ENCODE results near the gene BRD9. TPM values are rescaled to one million over a fixed set of nuclear protein-coding genes. Genes with fewer than 3 reads are reported as not detected.
"Not testable (repeated sequence)": the region's sequence is repeated elsewhere in the genome, so short reads cannot be mapped to it uniquely, and the experiment has no call there.

Gene BRD9
- 87.6 and 111 TPM in 2 replicates for total RNA-seq (2014; rRNA removed; shearing (Covaris generic))

DNA sequence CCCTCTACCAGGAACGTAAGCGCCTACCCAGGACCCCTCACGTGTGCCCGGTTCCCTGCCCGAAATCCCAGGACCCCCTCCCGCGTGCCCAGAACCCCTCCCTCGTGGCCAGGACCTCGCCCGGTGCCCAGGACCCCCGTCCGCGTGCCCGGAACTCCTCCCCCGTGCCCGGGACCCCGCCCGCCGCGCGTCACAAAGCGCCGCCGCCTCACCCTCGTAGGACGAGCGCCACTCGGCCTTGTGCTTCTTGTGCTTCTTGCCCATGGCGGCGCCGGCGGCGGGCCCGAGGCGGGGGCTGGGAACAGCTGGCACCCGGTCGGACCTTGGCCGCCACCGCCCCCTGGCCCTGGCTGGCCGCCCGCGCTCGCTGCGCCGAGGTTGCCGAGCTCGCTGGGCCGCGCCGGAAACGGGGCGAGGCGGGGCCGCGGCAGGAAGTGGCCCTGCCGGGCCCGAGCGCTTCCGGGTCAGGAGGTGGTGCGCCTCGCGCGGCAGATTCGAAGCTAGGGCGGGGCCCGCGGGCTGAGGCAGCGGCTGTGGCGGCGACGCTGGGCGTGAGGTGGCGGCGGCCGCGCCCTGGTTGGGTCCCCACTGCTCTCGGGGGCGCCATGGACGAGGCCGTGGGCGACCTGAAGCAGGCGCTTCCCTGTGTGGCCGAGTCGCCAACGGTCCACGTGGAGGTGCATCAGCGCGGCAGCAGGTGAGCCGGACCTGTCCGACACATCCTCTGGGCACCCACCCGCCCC, at the start of gene BRD9, which contains the start of gene TRIP13:
Gene BRD9 (minus strand): TSS at position 408 of the 743 bp plus-strand sequence. CDS start 144 bp downstream, at position 264.
Gene TRIP13 (plus strand): TSS at position 491 of the 743 bp plus-strand sequence. CDS start 115 bp downstream, at position 606.
- peak; percentile 91 for DNase-seq (ENCODE audit: low spot score)

DNA sequence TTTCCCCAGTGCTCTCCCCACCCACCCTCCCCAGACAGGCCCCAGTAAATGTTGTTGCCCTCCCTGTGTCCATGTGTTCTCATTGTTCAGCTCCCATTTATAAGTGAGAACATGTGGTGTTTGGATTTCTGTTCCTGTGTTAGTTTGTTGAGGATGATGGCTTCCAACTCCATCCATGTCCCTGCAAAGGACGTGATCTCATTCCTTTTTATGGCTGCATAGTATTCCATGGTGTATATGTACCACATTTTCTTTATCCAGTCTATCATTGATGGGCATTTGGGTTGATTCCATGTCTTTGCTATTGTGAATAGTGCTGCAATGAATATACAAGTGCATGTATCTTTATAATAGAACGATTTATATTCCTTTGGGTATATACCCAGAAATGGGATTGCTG, 48.1 kb upstream of the BRD9 start:
- not testable (repeated sequence) for DNase-seq (ENCODE audit: low spot score)

DNA sequence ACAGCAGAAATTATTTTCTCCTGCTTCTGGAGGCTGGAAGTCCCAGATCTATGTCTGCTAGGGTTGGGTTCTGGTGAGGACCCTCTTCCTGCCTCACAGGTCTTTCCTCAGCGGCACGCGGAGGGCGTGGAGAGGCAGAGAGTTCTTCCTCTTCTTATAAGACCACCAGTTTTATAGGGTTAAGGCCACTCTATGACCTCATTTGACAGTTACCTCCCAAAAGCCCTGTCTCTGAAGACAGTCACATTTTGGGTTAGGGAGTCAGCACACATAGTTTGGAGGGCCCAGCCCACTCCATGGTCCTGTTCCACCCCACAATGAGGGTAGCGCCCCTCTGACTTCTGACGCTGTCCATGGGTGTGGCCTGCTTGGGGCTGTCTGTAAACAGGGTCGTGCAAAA, 46.8 kb upstream of the BRD9 start:
- DNase-seq (ENCODE audit: low spot score), result no peak

DNA sequence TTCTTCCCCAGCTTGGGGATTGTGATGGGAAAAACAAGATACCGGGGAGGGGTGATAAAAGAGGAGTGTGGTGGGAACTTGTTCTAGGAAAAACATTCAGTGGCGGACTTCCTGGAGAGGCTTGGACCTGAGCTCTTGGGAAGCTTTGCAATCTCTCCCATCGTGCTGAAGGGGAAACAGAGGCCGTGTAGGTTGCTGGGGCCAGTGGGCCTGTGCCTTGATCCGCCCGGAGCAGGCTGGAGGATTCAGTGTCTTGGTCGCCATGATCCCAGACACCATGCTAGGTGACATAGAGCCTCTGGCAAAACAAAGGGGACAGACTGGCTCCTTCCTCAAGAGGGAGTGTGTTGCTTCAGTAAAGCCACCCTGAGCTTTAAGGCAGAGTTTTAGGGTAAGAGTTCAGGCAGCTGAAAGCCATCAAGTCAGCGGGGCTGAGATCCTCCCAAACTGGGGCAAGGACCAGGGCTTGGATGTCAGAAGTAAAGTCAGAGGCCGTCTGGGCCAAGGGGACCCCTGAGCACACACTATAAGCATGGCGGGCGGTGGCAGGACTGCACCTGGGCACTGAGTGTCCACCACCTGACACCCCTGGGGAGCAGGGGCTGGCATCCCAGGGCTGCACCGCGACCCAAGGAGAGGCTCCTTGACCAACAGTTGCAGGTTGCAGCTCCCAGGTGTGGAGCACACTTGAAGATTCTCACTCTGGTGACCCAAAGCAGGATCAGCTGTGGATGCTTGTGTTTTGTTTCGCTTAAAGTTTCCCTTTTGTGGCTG, 44.7 kb upstream of the BRD9 start:
- DNase-seq (ENCODE audit: low spot score), result no peak

DNA sequence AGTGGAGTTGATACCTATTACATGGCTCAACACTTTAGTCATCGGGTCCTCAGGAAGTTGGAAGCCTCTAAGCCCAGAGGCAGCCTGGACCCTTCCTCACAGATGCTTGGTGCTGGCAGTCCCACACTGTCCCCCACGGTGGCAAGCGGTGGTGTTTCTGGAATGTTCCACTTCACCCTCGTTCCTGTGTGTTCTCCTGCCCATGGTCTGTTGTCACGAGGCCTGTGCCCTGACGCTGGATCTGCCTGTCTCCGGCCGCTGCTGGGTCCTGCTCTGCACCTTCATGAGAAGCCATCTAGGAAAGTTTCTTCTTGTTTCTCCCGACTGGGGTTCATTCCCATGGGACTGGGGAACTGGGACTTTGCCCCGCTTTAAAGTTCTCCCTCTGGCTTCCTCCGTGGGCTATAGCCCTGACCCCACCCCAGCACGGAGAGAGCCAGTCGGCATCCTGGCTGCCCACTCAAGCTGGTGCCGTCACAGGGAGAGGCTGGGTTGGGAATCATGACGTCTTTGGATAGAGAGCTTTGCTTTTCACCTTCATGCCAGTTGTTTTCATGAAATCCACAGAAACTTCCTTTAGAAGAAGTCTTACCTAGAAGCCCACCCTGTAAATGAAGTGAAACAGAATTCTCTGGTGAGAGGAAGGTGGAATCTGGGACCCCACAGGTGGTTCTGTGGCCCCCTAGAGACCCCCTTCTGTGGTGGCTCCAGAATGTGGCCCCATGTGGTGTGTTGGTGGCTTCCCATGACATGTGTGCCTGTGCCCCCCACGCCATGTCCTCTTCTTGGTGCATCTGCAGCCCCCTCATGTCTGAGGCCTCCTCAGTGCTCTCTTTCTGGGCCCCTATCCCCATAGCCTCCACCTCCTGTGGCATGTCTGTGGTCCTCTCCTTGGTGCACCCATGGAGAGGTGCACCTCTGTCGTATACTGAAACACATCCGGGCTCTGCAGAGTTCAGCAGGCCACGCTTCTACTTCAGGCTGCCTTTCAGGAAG, 43.8 kb upstream of the BRD9 start:
- no peak for DNase-seq (ENCODE audit: low spot score)

DNA sequence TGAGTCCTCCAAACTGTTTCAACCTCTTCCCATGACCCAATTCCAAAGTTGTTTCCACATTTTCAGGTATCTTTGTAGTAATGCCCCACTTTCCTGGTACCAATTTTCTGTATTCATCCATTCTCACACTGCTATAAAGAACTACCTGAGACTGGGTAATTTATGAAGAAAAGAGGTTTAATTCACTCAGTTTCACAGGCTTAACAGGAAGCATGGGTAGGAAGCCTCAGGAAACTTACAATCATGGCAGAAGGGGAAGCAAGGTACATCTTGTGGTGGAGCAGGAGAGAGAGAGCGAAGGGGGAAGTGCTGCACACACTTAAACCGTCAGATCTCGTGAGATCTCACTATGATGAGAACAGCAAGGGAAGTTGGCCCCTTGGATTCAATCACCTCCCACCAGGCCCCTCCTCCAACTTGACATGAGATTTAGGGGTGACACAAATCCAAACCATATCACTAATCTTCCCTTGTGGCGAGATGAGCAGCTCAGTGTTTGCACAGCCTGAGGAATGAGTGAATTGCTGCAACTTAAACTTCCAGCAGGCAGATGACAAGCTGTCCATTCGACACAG, 43.0 kb upstream of the BRD9 start:
- DNase-seq (ENCODE audit: low spot score), result no peak

DNA sequence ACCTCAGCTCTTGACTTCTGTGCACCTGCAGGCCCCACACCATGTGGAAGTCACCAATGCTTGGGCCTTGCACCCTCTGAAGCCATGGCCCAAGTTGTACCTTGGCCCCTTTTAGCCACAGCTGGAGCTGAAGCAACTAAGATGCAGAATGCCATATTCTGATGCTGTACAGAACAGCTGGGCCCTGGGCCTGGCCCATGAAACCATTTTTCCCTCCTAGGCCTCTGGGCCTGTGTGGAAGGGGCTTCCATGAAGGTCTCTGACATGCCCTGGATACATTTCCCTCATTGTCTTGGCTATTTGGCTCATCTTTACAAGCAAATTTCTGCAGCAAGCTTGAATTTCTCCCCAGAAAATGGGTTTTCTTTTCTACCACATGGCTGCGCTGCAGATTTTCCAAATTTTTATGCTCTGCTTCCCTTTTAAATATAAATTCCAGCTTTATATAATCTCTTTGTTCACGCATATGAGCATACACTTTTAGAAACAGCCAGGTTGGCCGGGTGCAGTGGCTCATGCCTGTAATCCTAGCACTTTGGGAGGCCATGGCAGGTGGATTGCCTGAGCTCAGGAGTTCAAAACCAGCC, 41.9 kb upstream of the BRD9 start:
- peak; percentile 32 for DNase-seq (ENCODE audit: low spot score)

DNA sequence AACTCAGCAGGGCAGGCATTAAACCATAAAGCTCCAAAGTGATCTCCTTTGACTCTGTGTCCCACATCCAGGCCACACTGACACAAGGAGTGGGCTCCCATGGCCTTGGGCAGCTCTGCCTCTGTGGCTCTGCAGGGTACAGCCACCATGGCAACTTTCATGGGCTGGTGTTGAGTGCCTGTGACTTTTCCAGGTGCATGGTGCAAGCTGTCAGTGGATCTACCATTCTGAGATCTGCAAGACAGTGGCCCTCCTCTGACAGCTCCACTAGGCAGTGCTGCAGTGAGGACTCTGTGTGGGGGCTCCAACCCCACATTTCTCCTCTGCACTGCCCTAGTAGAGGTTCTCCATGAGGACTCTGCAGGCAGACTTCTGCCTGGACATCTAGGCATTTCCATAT, 41.4 kb upstream of the BRD9 start:
- DNase-seq (ENCODE audit: low spot score), result not testable (repeated sequence)

DNA sequence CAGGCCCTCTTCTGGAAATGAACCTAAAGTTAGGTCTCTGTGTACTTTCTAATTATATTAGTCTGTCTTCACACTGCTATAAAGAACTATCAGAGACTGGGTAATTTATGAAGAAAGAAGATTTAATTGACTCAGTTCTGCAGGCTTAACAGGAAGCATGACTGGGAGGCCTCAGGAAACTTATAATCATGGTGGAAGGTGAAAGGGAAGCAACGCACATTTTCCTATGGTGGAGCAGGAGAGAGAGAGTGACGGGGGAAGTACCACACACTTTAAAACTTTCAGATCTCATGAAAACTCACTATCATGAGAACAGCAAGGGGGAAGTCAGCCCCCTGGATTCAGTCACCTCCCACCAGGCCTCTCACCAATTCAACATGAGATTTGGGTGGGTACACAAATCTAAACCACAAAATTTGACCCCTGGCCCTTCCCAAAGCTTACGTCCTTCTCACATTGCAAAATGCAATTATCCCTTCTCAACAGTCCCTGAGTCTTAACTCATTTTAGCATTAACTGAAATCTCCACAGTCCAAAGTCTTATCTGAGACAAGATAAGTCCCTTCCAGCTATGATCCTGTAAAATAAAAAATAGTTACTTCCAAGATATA, 40.8 kb upstream of the BRD9 start:
- no peak for DNase-seq (ENCODE audit: low spot score)

DNA sequence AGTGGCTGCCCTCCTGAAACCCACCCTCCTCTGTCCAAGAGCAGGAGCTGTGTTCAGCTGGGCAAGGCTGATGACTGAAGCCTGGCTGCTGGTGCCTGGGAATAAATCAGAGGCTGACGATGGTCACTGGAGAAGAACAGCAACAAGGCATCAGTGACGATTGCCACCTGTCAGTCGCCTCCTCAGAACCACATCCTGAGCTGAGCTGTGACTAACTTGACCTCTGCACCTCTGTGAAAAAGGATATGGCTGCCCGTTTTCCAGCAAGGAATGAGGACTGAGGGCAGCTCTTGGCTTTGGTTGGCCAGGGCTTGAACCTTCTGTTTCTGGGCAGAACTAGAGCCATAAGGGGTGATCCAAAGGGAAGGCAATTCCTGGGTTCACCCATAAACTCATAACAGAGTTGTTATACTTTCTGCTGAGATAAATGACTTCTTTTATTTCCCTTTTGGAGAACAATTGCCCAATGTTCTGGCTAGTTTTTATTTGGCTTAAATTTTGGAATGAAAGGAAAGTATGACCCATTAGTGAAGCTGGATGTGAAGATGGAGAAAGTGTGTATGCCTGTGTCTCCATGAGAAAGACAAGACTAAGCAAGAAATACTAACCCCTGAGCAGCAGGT, 40.1 kb upstream of the BRD9 start:
- DNase-seq (ENCODE audit: low spot score), result peak; percentile 39

DNA sequence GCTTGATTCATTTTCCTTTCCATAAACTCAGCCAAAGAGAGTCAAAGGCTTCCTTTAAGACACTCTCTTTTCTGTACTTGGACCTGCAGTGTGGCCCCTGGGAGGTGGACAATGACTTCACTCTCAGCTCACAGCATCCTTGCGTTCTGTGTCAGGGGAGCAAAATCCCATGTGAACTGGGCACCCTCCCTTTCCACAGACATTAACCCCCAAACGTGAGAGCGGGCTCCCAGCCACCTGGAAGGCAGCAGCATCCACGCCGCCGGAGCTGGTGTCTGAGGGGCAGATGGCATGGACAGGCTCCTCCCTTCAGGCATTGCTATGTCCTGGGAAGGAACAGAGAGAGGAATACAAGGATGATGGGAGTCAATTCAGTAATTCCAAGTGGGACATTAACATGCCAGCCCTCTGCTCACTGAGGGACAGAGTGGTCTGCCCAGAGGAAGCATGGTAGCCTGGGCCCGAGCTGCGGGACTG, 39.6 kb upstream of the BRD9 start:
- DNase-seq (ENCODE audit: low spot score), result no peak

DNA sequence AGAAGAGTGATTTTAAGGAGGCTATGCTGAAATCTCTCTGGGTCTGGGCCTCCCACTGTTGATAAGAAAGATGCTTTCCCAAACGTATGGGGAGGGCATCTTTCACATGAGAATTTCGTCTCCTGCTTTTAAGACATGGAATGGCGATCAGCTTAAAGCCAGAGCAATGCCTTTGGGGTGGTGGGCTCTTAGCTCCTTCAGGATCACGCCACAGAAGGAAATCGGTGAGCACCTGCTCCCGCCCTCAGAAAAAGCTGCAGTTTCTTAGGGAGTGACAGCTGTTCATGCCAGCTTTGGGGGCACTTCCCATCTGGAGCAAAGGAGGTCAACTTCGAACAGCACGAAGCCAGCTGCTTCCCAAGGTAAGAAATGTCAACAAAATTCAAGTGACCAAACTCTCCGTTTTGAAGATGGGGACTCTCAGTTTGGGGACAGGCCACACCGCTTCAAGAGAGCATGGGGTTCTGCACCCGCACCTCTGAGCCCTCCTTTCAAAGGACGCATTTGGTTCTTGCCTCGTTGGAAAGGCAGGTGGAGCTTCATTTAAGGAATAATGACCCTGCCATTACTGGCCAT, 39.1 kb upstream of the BRD9 start:
- DNase-seq (ENCODE audit: low spot score), result no peak

DNA sequence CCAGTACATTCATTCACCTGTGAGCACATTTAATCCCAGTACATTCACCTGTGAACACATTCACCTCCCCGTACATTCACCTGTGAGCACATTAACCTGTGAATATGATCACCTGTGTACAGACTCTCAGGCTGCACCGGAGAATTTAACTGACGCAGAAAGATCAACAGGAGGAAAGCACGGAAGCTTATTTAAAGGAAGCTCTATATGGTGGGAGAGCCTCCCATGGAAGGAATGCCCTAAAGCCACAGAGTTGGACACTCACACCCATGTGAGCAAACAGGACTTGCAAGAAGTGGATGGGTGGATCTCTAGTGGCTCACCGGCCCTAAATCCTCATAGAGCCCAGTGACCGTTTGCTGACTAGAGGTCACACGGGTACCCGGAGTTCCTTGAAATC, 38.3 kb upstream of the BRD9 start:
- DNase-seq (ENCODE audit: low spot score), result peak; percentile 99

DNA sequence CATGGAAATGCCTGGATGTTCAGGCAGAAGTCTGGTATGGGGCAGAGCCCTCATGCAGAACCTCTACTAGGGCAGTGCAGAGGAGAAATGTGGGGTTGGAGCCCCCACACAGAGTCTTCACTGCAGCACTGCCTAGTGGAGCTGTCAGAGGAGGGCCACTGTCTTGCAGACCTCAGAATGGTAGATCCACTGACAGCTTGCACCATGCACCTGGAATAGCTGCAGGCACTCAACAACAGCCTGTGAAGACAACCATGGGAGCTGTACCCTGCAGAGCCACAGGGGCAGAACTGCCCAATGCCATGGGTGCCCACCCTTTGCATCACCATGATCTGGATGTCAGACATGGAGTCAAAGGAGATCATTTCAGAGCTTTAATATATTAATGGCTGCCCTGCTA, 37.0 kb upstream of the BRD9 start:
- DNase-seq (ENCODE audit: low spot score), result no peak

DNA sequence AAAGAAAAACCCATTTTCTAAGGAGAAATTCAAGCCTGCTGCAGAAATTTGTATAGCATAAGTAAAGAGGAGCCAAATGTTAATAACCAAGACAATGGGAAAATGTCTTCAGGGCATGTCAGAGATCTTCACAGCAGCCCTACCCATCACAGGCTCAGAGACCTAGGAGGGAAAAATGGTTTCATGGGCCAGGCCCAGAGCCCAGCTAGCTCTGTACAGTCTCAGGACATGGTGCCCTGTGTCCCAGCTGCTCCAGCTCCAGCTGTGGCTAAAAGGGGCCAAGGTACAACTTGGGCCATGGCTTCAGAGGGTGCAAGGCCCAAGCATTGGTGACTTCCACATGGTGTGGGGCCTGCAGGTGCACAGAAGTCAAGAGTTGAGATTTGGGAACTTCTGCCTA, 36.6 kb upstream of the BRD9 start:
- not testable (repeated sequence) for DNase-seq (ENCODE audit: low spot score)

DNA sequence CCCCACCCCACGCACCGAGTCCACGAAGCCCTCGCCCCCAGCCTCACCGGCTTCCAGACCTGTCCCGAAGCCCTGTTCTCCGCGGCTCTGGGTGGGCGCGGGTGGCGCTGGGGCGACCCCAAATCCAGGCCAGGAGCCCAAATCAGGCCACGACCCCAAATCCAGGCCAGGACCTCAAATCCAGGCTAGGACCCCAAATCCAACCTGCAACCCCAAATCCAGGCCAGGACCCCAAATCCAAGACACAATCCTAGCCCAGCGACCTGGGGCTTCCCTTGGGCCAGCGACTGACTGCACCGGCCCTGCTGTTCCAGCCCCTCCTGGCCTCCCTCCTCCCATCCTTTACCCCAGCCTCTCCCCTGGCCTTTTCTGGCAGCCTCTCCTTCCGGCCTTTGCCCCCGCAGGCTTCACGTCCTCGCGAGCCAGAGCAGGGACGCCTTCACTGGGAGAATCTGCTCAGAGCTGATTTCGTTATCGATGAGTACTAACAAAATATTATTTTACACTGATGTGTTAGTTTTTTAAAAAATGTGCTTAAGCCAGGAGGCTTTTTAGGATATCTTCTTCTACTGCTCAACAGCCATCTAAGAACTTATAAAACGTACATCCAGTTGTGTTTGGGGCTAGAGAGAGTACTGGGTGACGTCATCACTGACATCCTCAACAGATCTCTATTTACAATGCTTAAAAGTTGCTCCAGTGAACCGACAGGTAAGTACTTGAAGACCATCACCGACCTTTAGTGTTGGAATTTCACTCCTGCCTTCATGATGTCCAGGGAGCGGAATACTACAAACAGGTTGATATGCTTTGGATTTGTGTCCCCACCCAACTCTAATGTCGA, 34.8 kb upstream of the BRD9 start:
- DNase-seq (ENCODE audit: low spot score), result no peak

DNA sequence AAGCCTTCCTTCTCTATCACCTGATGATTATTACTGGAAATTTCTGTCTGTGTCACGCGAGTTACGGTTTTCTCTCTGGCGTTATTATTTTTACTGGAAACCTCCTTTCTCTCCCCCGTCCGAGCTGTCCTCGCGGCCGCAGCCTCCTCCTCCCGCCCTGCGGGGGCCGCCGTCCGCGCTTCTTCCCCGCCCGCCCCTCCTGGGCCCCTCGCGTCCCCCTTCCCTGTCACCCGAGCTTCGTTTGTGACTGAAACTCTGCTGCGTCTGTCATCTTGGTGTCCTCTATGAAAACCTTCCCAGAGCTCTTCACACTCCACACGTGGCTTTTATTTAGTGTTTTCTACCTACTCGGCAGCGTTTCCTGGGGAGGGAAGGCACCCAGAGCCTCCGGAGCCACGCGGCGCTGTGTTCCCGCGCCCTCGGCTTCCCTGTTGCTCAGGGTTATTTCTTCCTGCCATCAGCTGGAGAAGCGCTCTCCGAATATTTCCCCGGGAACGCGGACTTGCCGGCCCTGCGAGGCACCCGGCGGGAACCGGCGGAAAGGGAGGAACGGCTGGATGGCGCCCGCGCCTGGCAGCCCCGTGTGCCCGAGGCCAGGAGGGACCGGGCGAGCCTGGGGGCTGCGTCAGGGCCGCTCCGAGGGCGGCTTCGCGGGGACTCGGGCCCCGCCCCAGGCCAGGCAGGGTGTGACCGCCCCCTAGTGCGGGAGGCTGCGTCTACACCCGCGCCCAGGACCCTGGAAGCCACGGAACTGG, 34.0 kb upstream of the BRD9 start:
- DNase-seq (ENCODE audit: low spot score), result no peak
